ENCODE measurements around the gene KNOP1.

DNA sequence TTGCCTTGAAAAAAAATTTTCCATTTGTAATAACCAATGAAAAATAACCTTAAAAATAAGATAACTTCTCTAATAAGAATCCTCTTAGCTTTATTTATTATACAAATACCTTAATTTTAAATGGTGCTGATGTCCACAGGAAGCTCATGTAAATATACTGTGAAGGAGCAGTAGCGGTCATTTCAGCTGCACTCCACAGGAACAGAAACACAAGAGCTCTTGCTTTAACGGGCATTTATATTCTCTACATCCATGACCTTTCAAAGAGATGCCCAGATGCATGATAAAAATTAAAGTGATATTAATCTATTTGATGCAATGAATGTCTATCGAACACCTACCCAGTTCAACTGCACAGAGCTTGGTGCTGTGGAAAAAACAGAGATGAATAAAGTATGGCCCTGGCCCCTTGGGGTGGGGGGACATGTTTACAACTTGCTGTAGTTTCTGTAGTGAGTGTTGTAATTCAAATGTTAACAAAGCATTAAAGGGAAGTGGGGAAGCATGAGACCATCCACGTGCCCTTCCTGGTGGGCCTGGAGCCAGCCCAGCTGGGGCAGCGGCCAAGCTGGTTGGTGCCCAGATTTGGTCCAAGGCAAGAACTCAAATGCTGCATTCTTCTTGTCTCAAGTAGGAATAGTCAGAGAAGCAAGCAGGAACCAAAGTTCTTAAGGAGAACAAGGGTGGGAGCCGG, 48.0 kb upstream of the KNOP1 start:
- TF ChIP-seq, protein P1, sequence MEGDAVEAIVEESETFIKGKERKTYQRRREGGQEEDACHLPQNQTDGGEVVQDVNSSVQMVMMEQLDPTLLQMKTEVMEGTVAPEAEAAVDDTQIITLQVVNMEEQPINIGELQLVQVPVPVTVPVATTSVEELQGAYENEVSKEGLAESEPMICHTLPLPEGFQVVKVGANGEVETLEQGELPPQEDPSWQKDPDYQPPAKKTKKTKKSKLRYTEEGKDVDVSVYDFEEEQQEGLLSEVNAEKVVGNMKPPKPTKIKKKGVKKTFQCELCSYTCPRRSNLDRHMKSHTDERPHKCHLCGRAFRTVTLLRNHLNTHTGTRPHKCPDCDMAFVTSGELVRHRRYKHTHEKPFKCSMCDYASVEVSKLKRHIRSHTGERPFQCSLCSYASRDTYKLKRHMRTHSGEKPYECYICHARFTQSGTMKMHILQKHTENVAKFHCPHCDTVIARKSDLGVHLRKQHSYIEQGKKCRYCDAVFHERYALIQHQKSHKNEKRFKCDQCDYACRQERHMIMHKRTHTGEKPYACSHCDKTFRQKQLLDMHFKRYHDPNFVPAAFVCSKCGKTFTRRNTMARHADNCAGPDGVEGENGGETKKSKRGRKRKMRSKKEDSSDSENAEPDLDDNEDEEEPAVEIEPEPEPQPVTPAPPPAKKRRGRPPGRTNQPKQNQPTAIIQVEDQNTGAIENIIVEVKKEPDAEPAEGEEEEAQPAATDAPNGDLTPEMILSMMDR (IDR thresholded peaks at IDR 0.05 in 8 of 11, conservative IDR thresholded peaks at IDR 0.05 in 3 of 11), result no peak
- TF ChIP-seq POLR2A (IDR thresholded peaks at IDR 0.05) (no peak), POLR2AphosphoS5 (IDR thresholded peaks at IDR 0.05) (peak in 1 of 3 donors; percentile 66)
